K562 (cell line): ENCODE measurements around the gene LIN28B. TPM values are rescaled to one million over a fixed set of nuclear protein-coding genes. Genes with fewer than 3 reads are reported as not detected.

Experiments used
- ATAC-seq: fragments of 200-7000 bp; cut with Tn5 transposase; 3 replicates; pipeline ENCODE4 v1.9.1; 2020; ENCODE audit warnings: moderate library complexity
- BruUV-seq: library from RNA; stranded (reverse); fragments of 400-500 nt; replicated peaks from 2 replicates; lab custom pipeline; 2021; lab: Mats Ljungman, UMichigan
- CTCF ChIA-PET: fragments of 300-600 bp; formaldehyde crosslinking; extraction: SDS; loops from one replicate; lab custom pipeline; 2021; ENCODE audit warnings: low intra/inter-chr PET ratio; lab: Yijun Ruan, JAX
- POLR2A ChIA-PET: fragments of 300-600, 350-650 bp; sonication (Branson Sonifier 250); formaldehyde crosslinking; extraction: SDS; loops from one replicate; lab custom pipeline; 2021; ENCODE audit warnings: antibody characterized with exemption, inconsistent platforms; lab: Yijun Ruan, JAX
- DNase-seq, 4 experiments: peaks; one replicate each; pipeline versions ENCODE4 v3.0.0 to v3.0.0-alpha.2; 2011 to 2018; ENCODE audit warnings: low spot score in 3 of 4, mixed read lengths in 3 of 4; ENCODE audit errors: extremely low read depth in 1 of 4
- FAIRE-seq: peaks from 2 replicates; lab custom pipeline; 2011; peaks lifted over from hg19 to GRCh38; lab: Jason Lieb, UNC
- H2AFZ ChIP-seq: 2 replicates; pipeline ENCODE4 v1.6.0; 2011; ENCODE audit warnings: low read depth, low read length, control low read depth, inconsistent platforms
- H3K27ac ChIP-seq: fragments of 200-600 bp; 3 replicates; pipeline ENCODE4 v1.8.0; 2011; ENCODE audit warnings: low read depth, mild to moderate bottlenecking, control low read depth, inconsistent platforms, low read length, moderate library complexity, mixed read lengths; ENCODE audit errors: extremely low read depth
- H3K27me3 ChIP-seq, 2 experiments: fragments of 300-600 bp in 1 of 2; 2 replicates in 1 of 2; 3 replicates in 1 of 2; pipeline versions ENCODE4 v1.6.0 to v1.8.0; 2011; ENCODE audit warnings: inconsistent platforms in 2 of 2, low read length in 2 of 2, mild to moderate bottlenecking in 1 of 2, mixed read lengths in 1 of 2, moderate library complexity in 1 of 2; ENCODE audit not compliant: control insufficient read depth in 2 of 2, insufficient read depth in 2 of 2
- H3K36me3 ChIP-seq: fragments of 300-600 bp; 3 replicates; pipeline ENCODE4 v1.8.0; 2011; ENCODE audit warnings: mild to moderate bottlenecking, low read length, inconsistent platforms; ENCODE audit not compliant: control insufficient read depth, insufficient read depth
- H3K4me1 ChIP-seq, 2 experiments: fragments of 200-600 bp in 1 of 2; replicated peaks in 1 of 2; 2 replicates in 1 of 2; 3 replicates in 1 of 2; pipeline versions ENCODE4 v1.5.1 to v1.8.0; 2011; ENCODE audit warnings: inconsistent platforms in 2 of 2, low read length in 2 of 2, mild to moderate bottlenecking in 1 of 2, mixed read lengths in 1 of 2, moderate library complexity in 1 of 2; ENCODE audit not compliant: control insufficient read depth in 2 of 2, insufficient read depth in 2 of 2
- H3K4me2 ChIP-seq: 2 replicates; pipeline ENCODE4 v1.6.1; 2011; ENCODE audit warnings: low read length, control low read depth, inconsistent platforms, mixed read lengths; ENCODE audit not compliant: insufficient read depth
- H3K4me3 ChIP-seq: fragments of 200-600 bp; sonication (generic), shearing (Covaris generic); 2 replicates; pipeline ENCODE4 v1.5.1; 2016; ENCODE audit warnings: control low read depth, inconsistent platforms
- H3K79me2 ChIP-seq: fragments of 200-600 bp; 3 replicates; pipeline ENCODE4 v1.8.0; 2011; ENCODE audit warnings: low read length, inconsistent platforms; ENCODE audit not compliant: control insufficient read depth, insufficient read depth
- H3K9ac ChIP-seq, 2 experiments: 2 replicates each; pipeline versions ENCODE4 v1.6.0 to v1.6.1; 2011; ENCODE audit warnings: low read depth in 2 of 2, low read length in 2 of 2, control low read depth in 1 of 2, inconsistent platforms in 1 of 2, mild to moderate bottlenecking in 1 of 2, mixed read lengths in 1 of 2; ENCODE audit not compliant: insufficient read depth in 1 of 2
- H3K9me1 ChIP-seq: one replicate; pipeline ENCODE4 v1.6.0; 2011; ENCODE audit warnings: inconsistent platforms, mild to moderate bottlenecking, low read length, moderate library complexity; ENCODE audit not compliant: control insufficient read depth, insufficient read depth
- H3K9me3 ChIP-seq: replicated peaks from 2 replicates; pipeline ENCODE4 v1.5.1; 2011; ENCODE audit warnings: low read depth, low read length, inconsistent platforms; ENCODE audit not compliant: control insufficient read depth, insufficient read depth
- H4K20me1 ChIP-seq: replicated peaks from 2 replicates; pipeline ENCODE4 v1.6.1; 2011; ENCODE audit warnings: low read length, inconsistent platforms, mixed read lengths; ENCODE audit not compliant: control insufficient read depth, insufficient read depth
- CCNT2 ChIP-seq: IDR thresholded peaks from 2 replicates; pipeline ENCODE4 v1.6.1; 2011; ENCODE audit warnings: borderline replicate concordance, low read depth, mild to moderate bottlenecking, moderate library complexity, mixed read lengths, low read length; ENCODE audit not compliant: insufficient read length; ENCODE audit errors: extremely low read depth
- E2F6 ChIP-seq, 2 experiments: IDR thresholded peaks; 2 replicates each; pipeline ENCODE4 v1.6.1; 2011; ENCODE audit warnings: borderline replicate concordance in 1 of 2, control low read depth in 1 of 2, low read depth in 1 of 2, low read length in 1 of 2, mild to moderate bottlenecking in 1 of 2, mixed read lengths in 1 of 2, moderate library complexity in 1 of 2; ENCODE audit not compliant: insufficient read depth in 1 of 2, insufficient read length in 1 of 2, poor library complexity in 1 of 2, severe bottlenecking in 1 of 2; ENCODE audit errors: extremely low read depth in 1 of 2
- HNRNPLL ChIP-seq: fragments of 200-400 bp; formaldehyde crosslinking; IDR thresholded peaks from 2 replicates; pipeline ENCODE4 v1.6.1; 2017; ENCODE audit warnings: low read length, low read depth, mild to moderate bottlenecking; ENCODE audit not compliant: poor library complexity, severe bottlenecking
- NFE2 ChIP-seq: IDR thresholded peaks from 2 replicates; pipeline ENCODE4 v1.6.1; 2014; ENCODE audit warnings: antibody characterized with exemption, low read depth
- NONO ChIP-seq, 2 experiments: fragments of 200-400 bp in 1 of 2; fragments of 450-650 bp in 1 of 2; formaldehyde crosslinking in 1 of 2; IDR thresholded peaks; 2 replicates each; pipeline ENCODE4 v1.6.1; 2017; ENCODE audit warnings: low read depth in 2 of 2, mild to moderate bottlenecking in 2 of 2, moderate library complexity in 2 of 2, low read length in 1 of 2
- RB1 ChIP-seq: fragments of 450-650 bp; IDR thresholded peaks from 2 replicates; pipeline ENCODE4 v1.6.1; 2017; ENCODE audit warnings: low read depth, mild to moderate bottlenecking
- RUNX1 ChIP-seq: sonication (generic); IDR thresholded peaks from 2 replicates; pipeline ENCODE4 v1.6.1; 2016; ENCODE audit warnings: antibody characterized with exemption, low read depth
- SMAD1 ChIP-seq: fragments of 150-350 bp; IDR thresholded peaks from 2 replicates; pipeline ENCODE4 v1.6.1; 2014; ENCODE audit warnings: low read length, low read depth; ENCODE audit not compliant: partially characterized antibody
- SREBF1 ChIP-seq: fragments of 150-350 bp; IDR thresholded peaks from 2 replicates; pipeline ENCODE4 v1.6.1; 2014; ENCODE audit warnings: antibody characterized with exemption, low read depth, low read length, borderline replicate concordance
- ZNF143 ChIP-seq: sonication (generic); formaldehyde crosslinking; IDR thresholded peaks from 2 replicates; pipeline ENCODE4 v1.9.0; 2022; ENCODE audit warnings: mild to moderate bottlenecking, missing genetic modification reagents
- ZNF280B ChIP-seq: fragments of 250-450 bp; sonication (Bioruptor Pico); IDR thresholded peaks from 2 replicates; pipeline ENCODE4 v1.5.1; 2021; ENCODE audit warnings: mild to moderate bottlenecking
- ZNF324 ChIP-seq: fragments of 250-450 bp; sonication (Bioruptor Pico); IDR thresholded peaks from 2 replicates; pipeline ENCODE4 v1.4.0; 2020; ENCODE audit warnings: mild to moderate bottlenecking
- WGBS: fragments of 100-300 bp; shearing (Covaris generic); methylation state at CpG from one replicate; pipeline ENCODE4 v1.1.6; 2016; ENCODE audit warnings: low coverage, mixed read lengths; ENCODE audit not compliant: insufficient coverage; ENCODE audit errors: missing lambda C conversion rate; 5-methylcytosine and 5-hydroxymethylcytosine counted together
- in situ Hi-C: fragments of 300-500 bp; cut with MboI; formaldehyde crosslinking; loops from 4 replicates; pipeline ENCODE4 v1.15.0; 2018; ENCODE audit warnings: inconsistent platforms, mixed read lengths
- intact Hi-C: fragments of 100-400 bp; cut with micrococcal nuclease; formaldehyde crosslinking; loops from 2 replicates; pipeline ENCODE4 v1.14.2; 2022
- polyA plus RNA-seq, 8 experiments: library from polyadenylated mRNA; depleted of rRNA in 4 of 8; stranded (reverse) in 5 of 8; unstranded in 3 of 8; fragments of >200 nt; fragmentation: Nextera tagmentation in 2 of 8; fragmentation: Illumina TruSeq in 1 of 8; extraction: Ambion mirVana in 2 of 8; extraction: Trizol in 1 of 8; gene quantifications; 2 replicates each; pipeline versions ENCODE4 v1.2.1 to v1.2.3, GENCODE V29; 2011 to 2014; ENCODE audit warnings: inconsistent platforms in 1 of 8, missing spikeins in 1 of 8
- total RNA-seq, 7 experiments: library from RNA; depleted of rRNA in 6 of 7; stranded (reverse); fragments of >200 nt in 6 of 7; fragmentation: Illumina TruSeq in 2 of 7; extraction: Trizol in 2 of 7; gene quantifications; 2 replicates each; pipeline versions ENCODE4 v1.2.1 to v1.2.3, GENCODE V29; 2011 to 2021; ENCODE audit warnings: low replicate concordance in 1 of 7

The LIN28B gene
- total and polyA plus RNA-seq, 9 of the 15 experiments (the other 6 are each of a cell fraction or from before 2014, with no cell fraction given), result 20.9 to 77.3 (median 42.1) TPM

- DNase-seq, result no peak
- H3K27me3 ChIP-seq, result no peaks in the 10 kb centered on the region; a peak in 1 of 5 replicates
- no peak overlapping the region for H2AFZ ChIP-seq
- intact Hi-C loops (loop anchor here (10.0 kb wide), 2 partner anchors 136 to 246 kb away; no protein-coding TSS in a partner anchor), in situ Hi-C loops (no loop called here)
- POLR2A ChIA-PET, result no interaction called here
- H3K9me1 ChIP-seq, result no peaks in the 10 kb centered on the region
- 0% methylated on average over 2 of the region's 2 CpGs for WGBS
- no peaks in the 10 kb centered on the region for H4K20me1 ChIP-seq
- no peak overlapping the region for H3K4me3 ChIP-seq
- no peaks in the 10 kb centered on the region for H3K79me2 ChIP-seq
- no peak overlapping the region for H3K9ac ChIP-seq
- no peaks in the 10 kb centered on the region for H3K9me3 ChIP-seq
- ATAC-seq, result no peak
- no peak for FAIRE-seq
- no TSS peak for BruUV-seq
- no peak overlapping the region for H3K4me2 ChIP-seq
- H3K4me1 ChIP-seq, result no peaks in the 10 kb centered on the region
- H3K27ac ChIP-seq, result no peak overlapping the region
- TF ChIP-seq RB1 (no peak), ZNF324 (CRISPR knock-in tag) (no peak), SREBF1 (no peak), SMAD1 (no peak), ZNF143 (CRISPR knock-in tag) (no peak), CCNT2 (no peak), NFE2 (no peak), NONO (IDR thresholded peaks at IDR 0.05; ENCODE audit: low read depth in 2 of 2, low read length in 1 of 2) (no peak), ZNF280B (CRISPR knock-in tag) (no peak), E2F6 (IDR thresholded peaks at IDR 0.05; ENCODE audit: borderline replicate concordance in 1 of 2, extremely low read depth in 1 of 2, insufficient read depth in 1 of 2, insufficient read length in 1 of 2, low read depth in 1 of 2, low read length in 1 of 2, poor library complexity in 1 of 2, severe bottlenecking in 1 of 2) (no peak), RUNX1 (no peak), HNRNPLL (no peak)
- CTCF ChIA-PET, result no interaction called here
- no peaks in the 10 kb centered on the region for H3K36me3 ChIP-seq
Measured at GRCh38 chr6:104930939-104931338, 26.0 kb upstream of the LIN28B start.
